Superior temporal gyrus (tissue), 1 donor: ENCODE results near the gene C17orf113.
"Not testable (repeated sequence)": the region's sequence is repeated elsewhere in the genome, so short reads cannot be mapped to it uniquely, and the experiment has no call there.

ENCODE experiments used
- DNase-seq: peaks from one replicate; pipeline ENCODE4 v3.0.0-alpha.2; 2016; ENCODE audit errors: extremely low spot score

The C17orf113 gene

DNA sequence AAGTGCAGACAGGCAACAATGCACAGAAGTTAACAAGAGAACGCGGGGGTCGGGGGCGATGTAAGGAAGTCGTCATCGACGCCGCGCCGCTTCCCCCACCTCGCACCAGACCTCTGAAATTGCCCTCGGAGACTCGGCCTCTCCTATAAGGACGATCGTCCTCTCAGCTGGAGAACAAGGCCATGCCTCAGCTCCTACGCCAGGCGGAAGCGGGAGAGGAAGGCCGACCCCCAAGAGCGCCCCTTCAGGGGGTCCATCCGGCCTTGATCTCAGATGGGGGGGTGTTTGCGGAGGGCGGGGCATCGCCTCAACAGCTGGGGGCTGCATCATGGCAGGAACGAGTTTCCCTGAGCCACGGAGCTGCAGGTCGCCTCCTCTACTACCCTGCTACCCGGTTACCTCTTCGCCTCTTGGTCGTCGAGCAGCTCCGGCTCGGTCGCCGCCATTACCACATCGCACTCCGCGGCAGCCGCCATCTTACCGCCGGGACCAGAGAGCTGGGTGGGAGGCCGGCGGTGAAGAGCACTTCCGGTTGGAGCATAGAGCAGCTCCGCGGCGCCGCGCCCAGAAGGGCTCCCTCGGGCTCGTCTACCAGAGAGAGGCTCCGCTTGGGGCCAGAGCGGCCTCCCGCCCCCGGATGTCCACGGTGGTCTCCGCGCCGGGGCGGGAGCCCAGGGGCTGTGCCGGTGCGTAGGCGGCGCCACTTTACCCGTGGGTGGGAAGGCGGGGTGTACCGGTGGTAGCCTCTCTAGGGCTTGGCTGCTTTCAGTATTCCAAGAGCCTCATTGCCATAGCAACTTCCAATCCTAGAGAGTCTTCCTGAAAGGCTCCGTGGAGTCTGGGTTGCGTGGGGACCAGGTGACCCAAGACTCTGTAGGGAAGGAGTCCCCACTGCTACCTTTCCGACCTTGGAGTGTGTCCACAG is 33.2 kb downstream of the C17orf113 start, which contains the start of gene DNAJC7:
DNAJC7 (minus strand) TSS at position 499 of the 925 bp plus-strand sequence; CDS start at position 476, 23 bp downstream.
- DNase-seq = peak; percentile 92

GRCh38 chr17:42016411-42016831 is 34.0 kb downstream of the C17orf113 start:
- peak; percentile 28 for DNase-seq

GRCh38 chr17:42013740-42014139 is 36.7 kb downstream of the C17orf113 start:
- not testable (repeated sequence) for DNase-seq

- DNase-seq = not testable (repeated sequence)
Observed at GRCh38 chr17:42012363-42012762, 38.0 kb downstream of the C17orf113 start.

GRCh38 chr17:42010898-42011516 is 39.4 kb downstream of the C17orf113 start:
- peak; percentile 45 for DNase-seq

DNA sequence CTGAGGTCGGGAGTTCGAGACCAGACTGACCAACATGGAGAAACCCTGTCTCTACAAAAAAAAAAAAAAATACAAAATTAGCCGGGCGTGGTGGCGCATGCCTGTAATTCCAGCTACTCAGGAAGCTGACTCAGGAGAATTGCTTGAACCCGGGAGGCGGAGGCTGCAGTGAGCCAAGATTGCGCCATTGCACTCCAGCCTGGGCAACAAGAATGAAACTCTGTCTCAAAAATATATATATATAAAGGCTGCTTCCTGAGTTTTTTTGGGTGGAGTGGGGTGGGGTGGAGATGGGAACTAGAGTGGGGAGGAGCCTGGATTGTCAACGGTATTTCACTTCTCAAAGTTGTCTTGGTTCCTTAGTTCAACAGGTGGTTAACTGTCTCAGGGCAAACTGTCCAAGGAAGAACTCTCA is 40.1 kb downstream of the C17orf113 start:
- not testable (repeated sequence) for DNase-seq

DNA sequence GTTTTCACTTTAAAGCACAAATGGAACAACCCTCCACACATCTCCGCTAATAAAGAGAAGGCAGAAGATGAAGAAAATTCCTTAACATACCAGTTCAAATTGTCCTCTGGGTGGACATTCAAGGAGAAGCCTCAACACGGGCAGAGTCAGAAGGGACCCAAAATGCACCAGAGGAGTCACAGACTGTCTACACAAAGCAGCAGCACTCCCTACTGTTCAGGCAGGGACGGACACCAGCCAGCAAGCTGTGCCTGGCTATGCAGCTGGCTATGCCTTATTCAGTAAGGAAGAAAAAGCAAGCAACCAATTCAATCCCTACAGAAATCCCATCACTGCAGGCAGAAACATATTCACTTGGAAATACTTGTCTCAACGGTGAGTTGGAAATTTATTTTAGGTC is 41.2 kb downstream of the C17orf113 start:
- peak; percentile 87 for DNase-seq

DNA sequence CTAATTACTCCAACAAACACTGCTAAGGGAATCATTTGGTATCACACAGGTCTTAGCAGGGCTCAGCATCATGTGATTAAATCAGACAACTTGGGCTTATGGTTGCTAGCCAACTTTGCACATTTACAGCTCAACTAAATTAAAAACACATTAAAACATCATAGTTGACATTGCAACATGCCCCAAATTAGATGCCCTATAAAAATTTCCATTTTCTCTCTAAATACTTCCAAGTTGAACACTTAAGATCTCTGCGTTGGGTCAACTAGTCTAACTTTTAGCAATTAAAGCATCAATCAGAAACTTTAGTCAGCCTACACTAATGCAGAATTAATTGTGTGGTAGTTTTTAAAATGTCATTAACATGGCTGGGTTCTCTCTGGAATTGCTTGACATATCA is 45.2 kb downstream of the C17orf113 start:
- peak; percentile 47 for DNase-seq

DNA sequence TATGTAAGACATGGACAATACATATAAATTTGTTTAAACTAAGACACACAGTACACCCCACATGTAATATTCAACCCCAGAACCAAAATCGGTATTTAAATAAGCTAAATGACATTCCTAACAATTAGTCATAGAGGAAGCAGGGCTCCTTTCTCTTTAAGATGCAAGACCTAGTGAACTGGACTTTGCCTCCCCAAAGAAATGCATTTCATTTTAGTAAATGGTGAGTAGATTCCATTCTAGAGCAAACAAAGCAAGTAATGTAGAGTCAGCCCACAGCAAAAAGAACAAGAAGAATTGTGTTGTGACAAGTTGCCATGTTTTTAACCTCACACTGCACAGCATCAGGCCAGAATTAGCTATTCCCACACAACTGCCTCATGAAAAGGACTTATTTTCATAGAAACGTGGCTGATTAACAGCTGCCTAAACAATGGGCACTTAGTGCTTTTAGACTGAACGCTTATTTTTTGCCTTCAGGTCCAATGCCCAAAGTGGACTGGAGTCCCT is 47.6 kb downstream of the C17orf113 start:
- peak; percentile 80 for DNase-seq

DNA sequence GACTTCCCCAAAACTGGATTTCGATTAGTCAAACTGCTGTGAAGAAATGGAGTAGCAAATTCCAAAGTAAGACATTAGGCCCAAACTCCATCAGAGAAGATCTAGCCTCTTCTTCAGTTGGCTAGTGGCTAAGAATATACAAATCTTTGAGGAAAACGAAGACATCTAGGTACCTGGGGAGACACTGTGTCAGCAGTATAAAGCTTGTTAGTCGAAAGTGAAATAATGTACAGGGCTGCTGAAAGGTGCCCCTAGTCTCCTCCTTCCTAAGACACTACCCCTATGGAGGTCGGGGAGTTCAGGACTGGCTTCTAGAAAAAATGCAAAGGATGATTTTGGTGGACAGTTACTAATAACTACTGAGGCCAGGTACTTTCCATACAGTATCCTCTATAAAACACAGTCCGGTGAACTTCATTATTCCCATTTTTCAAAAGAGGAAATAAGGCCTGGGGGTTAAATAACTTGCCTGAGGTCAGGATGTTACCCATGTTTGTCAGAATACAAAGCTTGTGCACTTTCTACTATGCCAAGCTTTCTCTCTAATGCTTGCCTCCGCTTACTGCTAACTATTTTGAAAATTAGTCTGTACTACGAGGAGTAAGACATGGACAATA is 48.1 kb downstream of the C17orf113 start:
- DNase-seq = no peak

DNA sequence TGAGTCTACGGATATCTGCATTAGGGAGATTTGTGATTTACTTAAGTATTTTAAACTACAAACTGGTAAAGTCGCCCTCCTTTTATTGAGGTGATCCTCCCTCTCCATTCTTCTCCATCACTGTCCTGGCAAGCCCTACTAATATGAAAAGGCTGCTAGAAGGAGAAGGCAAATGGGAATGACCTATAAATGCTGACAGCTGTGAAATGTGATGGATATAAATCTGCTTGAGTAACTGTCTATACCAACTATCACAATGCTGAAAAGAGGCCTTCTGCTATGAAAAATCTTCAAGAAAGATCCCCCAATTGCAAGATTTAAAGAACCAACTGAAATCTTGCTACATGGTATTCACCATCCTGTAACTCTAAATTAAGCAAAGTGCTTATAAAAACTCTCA is 48.7 kb downstream of the C17orf113 start:
- DNase-seq = no peak

DNA sequence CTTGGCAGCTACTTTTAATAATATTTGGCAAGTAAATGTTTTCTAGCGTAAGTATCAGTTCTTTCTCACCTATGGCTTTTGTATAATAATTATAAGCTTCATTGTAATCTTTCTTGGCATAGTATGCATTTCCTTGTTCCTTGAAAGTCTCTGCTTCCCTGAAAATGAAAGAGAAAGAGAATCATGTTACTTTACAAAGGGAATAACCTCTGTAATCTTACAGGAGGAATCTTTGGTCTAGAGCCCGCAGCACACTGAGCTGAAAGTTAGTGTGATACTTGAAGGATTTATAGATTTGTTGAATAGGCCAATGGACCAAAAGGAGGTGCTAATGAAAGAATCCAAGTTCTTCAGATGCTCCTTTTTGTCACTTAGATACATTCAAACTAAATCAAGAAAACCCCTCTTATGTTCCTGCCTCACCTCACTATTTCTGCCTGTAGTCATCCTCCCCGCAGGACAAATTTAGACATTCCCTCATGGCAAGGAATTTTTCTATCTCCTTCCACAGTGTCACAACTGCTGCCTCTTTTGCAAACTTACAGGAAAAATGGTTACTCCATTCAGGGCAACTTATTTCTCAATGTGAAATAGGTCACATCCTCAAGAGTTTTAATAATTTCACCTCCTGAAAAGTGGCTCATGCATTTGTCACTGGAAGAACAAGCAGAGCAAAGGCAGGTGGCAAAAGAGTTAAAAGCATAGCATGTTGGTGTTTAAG is 49.8 kb downstream of the C17orf113 start:
- no peak for DNase-seq

DNA sequence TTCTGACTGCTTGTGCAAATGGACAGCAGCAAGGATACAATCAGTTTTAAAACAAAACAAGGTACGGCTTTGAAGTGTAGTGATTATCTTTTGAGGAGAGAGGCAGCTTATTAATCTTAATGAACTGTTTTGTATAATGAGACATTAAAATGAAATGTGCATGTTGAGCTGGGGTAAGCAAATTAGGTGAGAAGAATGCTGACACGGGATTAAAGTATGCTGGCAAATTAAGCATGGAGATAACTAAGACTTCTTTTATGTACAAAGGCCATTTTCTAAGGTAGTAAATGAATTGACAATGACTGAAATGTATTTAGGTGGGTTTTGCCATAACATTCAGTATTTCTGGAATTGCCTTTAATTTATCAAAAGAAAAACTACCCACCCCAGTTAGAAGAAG is 51.9 kb downstream of the C17orf113 start:
- no peak for DNase-seq

- DNase-seq = no peak
Observed at GRCh38 chr17:41996855-41997164, 53.6 kb downstream of the C17orf113 start.

- DNase-seq = peak; percentile 90
Observed at GRCh38 chr17:41992576-41992975, 57.8 kb downstream of the C17orf113 start.

- DNase-seq = no peak
Observed at GRCh38 chr17:41989702-41990419, 60.5 kb downstream of the C17orf113 start.

DNA sequence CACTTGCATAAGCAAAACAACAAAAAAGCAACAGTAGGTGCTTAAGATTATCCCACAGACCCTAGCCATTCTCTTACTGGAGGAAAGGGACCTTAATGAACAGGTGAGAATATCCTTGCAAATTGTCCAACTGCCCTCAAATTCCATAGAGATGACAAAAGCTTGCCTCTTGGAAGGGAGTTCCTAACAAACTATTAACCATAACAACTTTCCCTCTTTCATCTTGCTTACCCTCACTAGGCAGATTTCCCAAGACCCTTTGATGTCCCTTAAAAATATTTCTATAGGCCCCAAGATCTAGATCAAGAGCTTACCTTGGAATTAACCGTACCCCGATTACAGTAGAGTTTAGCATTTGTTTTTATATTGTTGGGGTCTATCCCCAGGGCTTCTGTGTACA is 62.0 kb downstream of the C17orf113 start:
- DNase-seq = no peak
